Common myeloid progenitor, CD34-positive (primary cell): ENCODE measurements around the gene A3GALT2.

Source experiments
- CTCF ChIA-PET: fragments of 350-600 bp; sonication (Branson Sonifier 250); formaldehyde crosslinking; loops from one replicate; lab custom pipeline; 2021; ENCODE audit warnings: antibody characterized with exemption; lab: Charles Lee
- POLR2A ChIA-PET: fragments of 350-600 bp; sonication (Branson Sonifier 250); formaldehyde crosslinking; loops from one replicate; lab custom pipeline; 2021; ENCODE audit warnings: antibody characterized with exemption; lab: Charles Lee
- DNase-seq, 3 donors: peaks; one replicate each; pipeline versions ENCODE4 v3.0.0 to v3.0.0-alpha.2; 2013
- H3K27ac ChIP-seq, 2 experiments: 1 replicate in 1 of 2; 2 replicates in 1 of 2; pipeline ENCODE4 v1.7.0; 2013; ENCODE audit warnings: inconsistent platforms in 2 of 2, low read length in 2 of 2, mild to moderate bottlenecking in 2 of 2, low read depth in 1 of 2, moderate library complexity in 1 of 2; ENCODE audit not compliant: severe bottlenecking in 2 of 2, insufficient read depth in 1 of 2, poor library complexity in 1 of 2
- H3K27me3 ChIP-seq, 5 experiments: replicated peaks in 2 of 5; 1 replicate in 3 of 5; 2 replicates in 2 of 5; pipeline versions ENCODE4 v1.6.1 to v1.7.0; 2013; ENCODE audit warnings: low read length in 4 of 5, mild to moderate bottlenecking in 2 of 5, moderate library complexity in 2 of 5, inconsistent platforms in 1 of 5; ENCODE audit not compliant: insufficient read depth in 5 of 5, control insufficient read depth in 4 of 5
- H3K36me3 ChIP-seq, 4 experiments: 1 replicate in 2 of 4; 2 replicates in 2 of 4; pipeline versions ENCODE4 v1.6.1 to v1.7.0; 2013; ENCODE audit warnings: low read length in 3 of 4, control low read depth in 1 of 4, mild to moderate bottlenecking in 1 of 4; ENCODE audit not compliant: control insufficient read depth in 4 of 4, insufficient read depth in 4 of 4
- H3K4me1 ChIP-seq, 4 experiments: 1 replicate in 3 of 4; 2 replicates in 1 of 4; pipeline versions ENCODE4 v1.6.1 to v1.7.1; 2013; ENCODE audit warnings: low read length in 3 of 4, mild to moderate bottlenecking in 3 of 4, control low read depth in 1 of 4, inconsistent platforms in 1 of 4, moderate library complexity in 1 of 4; ENCODE audit not compliant: control insufficient read depth in 4 of 4, insufficient read depth in 4 of 4; ENCODE audit errors: control extremely low read depth in 1 of 4
- H3K4me3 ChIP-seq, 7 experiments: 1 replicate in 4 of 7; 2 replicates in 3 of 7; pipeline versions ENCODE4 v1.5.1 to v1.7.0; 2013; ENCODE audit warnings: mild to moderate bottlenecking in 7 of 7, low read length in 6 of 7, moderate library complexity in 6 of 7, inconsistent platforms in 2 of 7, low read depth in 2 of 7, control low read depth in 1 of 7; ENCODE audit not compliant: insufficient read depth in 4 of 7, control insufficient read depth in 1 of 7; ENCODE audit errors: extremely low read depth in 1 of 7
- H3K9me3 ChIP-seq, 5 experiments: 1 replicate in 4 of 5; 2 replicates in 1 of 5; pipeline versions ENCODE4 v1.6.1 to v1.7.1; 2013; ENCODE audit warnings: low read length in 4 of 5, mild to moderate bottlenecking in 2 of 5, inconsistent platforms in 1 of 5, low read depth in 1 of 5, moderate library complexity in 1 of 5; ENCODE audit not compliant: control insufficient read depth in 4 of 5, insufficient read depth in 2 of 5; ENCODE audit errors: control extremely low read depth in 1 of 5
- WGBS: methylation state at CpG from one replicate; pipeline ENCODE4 v1.1.5; 2013; ENCODE audit not compliant: insufficient coverage; 5-methylcytosine and 5-hydroxymethylcytosine counted together

A3GALT2 gene

GRCh38 chr1:33360367-33360766 is 39.5 kb upstream of the A3GALT2 start:
- ChIA-PET CTCF (interaction anchor here (1.3 to 12.3 kb wide), 3 partner anchors 9 to 65 kb away, joined by 4 to 90 read pairs (median 7); no protein-coding TSS in a partner anchor), POLR2A (no interaction called here)
- Histone ChIP-seq H3K4me1 (peaks cover 15 to 36% (median 19%) of the 10 kb centered on the region in 4 experiments), H3K4me3 (no peak overlapping the region), H3K27ac (no peak overlapping the region), H3K9me3 (no peaks in the 10 kb centered on the region), H3K27me3 (no peaks in the 10 kb centered on the region), H3K36me3 (peaks cover 3 to 9% (median 5%) of the 10 kb centered on the region in 4 experiments)
- WGBS, result 100% methylated on average over 1 of the region's 1 CpG
- no peak for DNase-seq

- 91% methylated on average over 2 of the region's 2 CpGs for WGBS
- CTCF ChIA-PET, result interaction anchor here (1.3 to 12.3 kb wide), 3 partner anchors 9 to 64 kb away, joined by 4 to 90 read pairs (median 7); no protein-coding TSS in a partner anchor
Measured at GRCh38 chr1:33359931-33360330, 39.0 kb upstream of the A3GALT2 start.

GRCh38 chr1:33358795-33359503 is 38.1 kb upstream of the A3GALT2 start:
- POLR2A ChIA-PET, result no interaction called here
- no peak overlapping the region for H3K4me3 ChIP-seq
- WGBS, result 100% methylated on average over 1 of the region's 3 CpGs
- H3K9me3 ChIP-seq, result no peaks in the 10 kb centered on the region
- H3K27ac ChIP-seq, result no peak overlapping the region
- CTCF ChIA-PET, result no interaction called here
- peaks cover 15 to 26% (median 19%) of the 10 kb centered on the region in 4 experiments for H3K4me1 ChIP-seq
- H3K36me3 ChIP-seq, result peaks cover 6 to 24% (median 10%) of the 10 kb centered on the region in 4 experiments
- no peaks in the 10 kb centered on the region for H3K27me3 ChIP-seq
- DNase-seq, result no peak

More at GRCh38 chr1:33359931-33360330, 39.0 kb upstream of the A3GALT2 start:
- POLR2A ChIA-PET, result no interaction called here
- DNase-seq, result no peak
- no peak overlapping the region for H3K27ac ChIP-seq
- no peak overlapping the region for H3K4me3 ChIP-seq
- no peaks in the 10 kb centered on the region for H3K9me3 ChIP-seq
- peaks cover 15 to 35% (median 19%) of the 10 kb centered on the region in 4 experiments for H3K4me1 ChIP-seq
- peaks cover 3 to 14% (median 5%) of the 10 kb centered on the region in 4 experiments for H3K36me3 ChIP-seq
- no peaks in the 10 kb centered on the region for H3K27me3 ChIP-seq

GRCh38 chr1:33358114-33358794 is 37.4 kb upstream of the A3GALT2 start:
- Histone ChIP-seq H3K27me3 (no peaks in the 10 kb centered on the region), H3K9me3 (no peaks in the 10 kb centered on the region), H3K4me3 (no peak overlapping the region), H3K27ac (no peak overlapping the region), H3K4me1 (peaks cover 15 to 20% (median 19%) of the 10 kb centered on the region in 4 experiments), H3K36me3 (peaks cover 6 to 24% (median 11%) of the 10 kb centered on the region in 4 experiments)
- 100% methylated on average over 3 of the region's 4 CpGs for WGBS
- POLR2A ChIA-PET, result no interaction called here
- no peak for DNase-seq
- CTCF ChIA-PET, result interaction anchor here (1.0 kb wide), 1 partner anchor 59 kb away, joined by 3 read pairs; no protein-coding TSS in a partner anchor

GRCh38 chr1:33357099-33357498 is 36.2 kb upstream of the A3GALT2 start:
- H3K27me3 ChIP-seq, result no peaks in the 10 kb centered on the region
- H3K27ac ChIP-seq, result no peak overlapping the region
- no peak for DNase-seq
- ChIA-PET POLR2A (no interaction called here), CTCF (interaction anchor here (0.6 to 1.7 kb wide), 3 partner anchors 11 to 315 kb away, joined by 3 to 5 read pairs (median 3); no protein-coding TSS in a partner anchor)
- peaks cover 6 to 28% (median 11%) of the 10 kb centered on the region in 4 experiments for H3K36me3 ChIP-seq
- peaks cover 10 to 14% (median 11%) of the 10 kb centered on the region in 4 experiments for H3K4me1 ChIP-seq
- no peak overlapping the region for H3K4me3 ChIP-seq
- WGBS, result 100% methylated on average over 4 of the region's 5 CpGs
- no peaks in the 10 kb centered on the region for H3K9me3 ChIP-seq

GRCh38 chr1:33354707-33355316 is 33.9 kb upstream of the A3GALT2 start:
- peaks cover 4 to 14% (median 10%) of the 10 kb centered on the region in 4 experiments for H3K4me1 ChIP-seq
- 97% methylated on average over 16 of the region's 16 CpGs for WGBS
- ChIA-PET CTCF (interaction anchor here (1.1 kb wide), 1 partner anchor 15 kb away, joined by 4 read pairs; no protein-coding TSS in a partner anchor), POLR2A (no interaction called here)
- H3K4me3 ChIP-seq, result no peak overlapping the region
- DNase-seq, result no peak
- peaks cover 6 to 28% (median 11%) of the 10 kb centered on the region in 4 experiments for H3K36me3 ChIP-seq
- no peak overlapping the region for H3K27ac ChIP-seq
- no peaks in the 10 kb centered on the region for H3K27me3 ChIP-seq
- no peaks in the 10 kb centered on the region for H3K9me3 ChIP-seq
